WTC11 (cell line): ENCODE data around the gene RALY. TPM values are rescaled to one million over a fixed set of nuclear protein-coding genes. Genes with fewer than 3 reads are reported as not detected.

Source experiments
- ATAC-seq: fragments of 200-7000 bp; cut with Tn5 transposase; 2 replicates; pipeline ENCODE4 v1.10.0; 2021; ENCODE audit warnings: mild to moderate bottlenecking, moderate library complexity
- CTCF ChIA-PET: fragments of 300-600 bp; sonication (Branson Sonifier 250); formaldehyde crosslinking; loops from one replicate; lab custom pipeline; 2021; ENCODE audit warnings: antibody characterized with exemption; lab: Charles Lee
- POLR2A ChIA-PET: fragments of 350-600 bp; sonication (Branson Sonifier 250); formaldehyde crosslinking; loops from one replicate; lab custom pipeline; 2021; ENCODE audit warnings: antibody characterized with exemption; lab: Charles Lee
- DNase-seq: peaks from one replicate; pipeline ENCODE4 v3.0.0; 2021; ENCODE audit warnings: low spot score
- H3K27ac Mint-ChIP-seq: 2 replicates; pipeline ENCODE4 v1.8.0; 2021; ENCODE audit warnings: mixed read lengths
- H3K27me3 Mint-ChIP-seq: 2 replicates; pipeline ENCODE4 v1.8.0; 2021; ENCODE audit warnings: low read depth, mild to moderate bottlenecking, moderate library complexity, mixed read lengths
- H3K36me3 Mint-ChIP-seq: 2 replicates; pipeline ENCODE4 v1.8.0; 2021; ENCODE audit warnings: mixed read lengths
- H3K4me1 Mint-ChIP-seq: 2 replicates; pipeline ENCODE4 v1.8.0; 2022; ENCODE audit warnings: mixed read lengths
- H3K4me3 Mint-ChIP-seq: 2 replicates; pipeline ENCODE4 v1.8.0; 2021; ENCODE audit warnings: mild to moderate bottlenecking, moderate library complexity, mixed read lengths
- H3K9me3 Mint-ChIP-seq: 2 replicates; pipeline ENCODE4 v1.8.0; 2021; ENCODE audit warnings: mixed read lengths
- ATF2 ChIP-seq: sonication (generic); formaldehyde crosslinking; IDR thresholded peaks from 2 replicates; pipeline ENCODE4 v1.8.1; 2022; ENCODE audit warnings: low read depth, missing genetic modification reagents, borderline replicate concordance
- CREB1 ChIP-seq: sonication (generic); formaldehyde crosslinking; IDR thresholded peaks from 2 replicates; pipeline ENCODE4 v1.8.0; 2023; ENCODE audit warnings: mild to moderate bottlenecking, missing genetic modification reagents
- E2F1 ChIP-seq: sonication (generic); formaldehyde crosslinking; IDR thresholded peaks from 2 replicates; pipeline ENCODE4 v1.8.0; 2022; ENCODE audit warnings: mild to moderate bottlenecking, missing genetic modification reagents
- E2F5 ChIP-seq: sonication (generic); formaldehyde crosslinking; IDR thresholded peaks from 2 replicates; pipeline ENCODE4 v1.8.1; 2022; ENCODE audit warnings: mild to moderate bottlenecking, moderate library complexity, missing genetic modification reagents
- FOXP4 ChIP-seq: sonication (generic); formaldehyde crosslinking; IDR thresholded peaks from 2 replicates; pipeline ENCODE4 v1.8.0; 2022; ENCODE audit warnings: mild to moderate bottlenecking, missing genetic modification reagents
- GABPB1 ChIP-seq: sonication (generic); formaldehyde crosslinking; IDR thresholded peaks from 2 replicates; pipeline ENCODE4 v1.8.1; 2023; ENCODE audit warnings: mild to moderate bottlenecking, missing genetic modification reagents
- HMGXB4 ChIP-seq: sonication (generic); formaldehyde crosslinking; IDR thresholded peaks from 2 replicates; pipeline ENCODE4 v1.8.1; 2023; ENCODE audit warnings: mild to moderate bottlenecking, moderate library complexity, missing genetic modification reagents
- IRF2 ChIP-seq: sonication (generic); formaldehyde crosslinking; IDR thresholded peaks from 2 replicates; pipeline ENCODE4 v1.8.0; 2022; ENCODE audit warnings: low read depth, missing genetic modification reagents, borderline replicate concordance
- JAZF1 ChIP-seq: fragments of 250-450 bp; sonication (Bioruptor Pico); IDR thresholded peaks from 2 replicates; pipeline ENCODE4 v1.9.0; 2021; ENCODE audit warnings: moderate library complexity, mild to moderate bottlenecking, inconsistent platforms
- MYBL2 ChIP-seq: sonication (generic); formaldehyde crosslinking; IDR thresholded peaks from 2 replicates; pipeline ENCODE4 v1.8.1; 2023; ENCODE audit warnings: mild to moderate bottlenecking, moderate library complexity, missing genetic modification reagents
- PREB ChIP-seq: sonication (generic); formaldehyde crosslinking; IDR thresholded peaks from 2 replicates; pipeline ENCODE4 v1.8.1; 2022; ENCODE audit warnings: mild to moderate bottlenecking, missing genetic modification reagents, moderate library complexity, borderline replicate concordance
- SOX15 ChIP-seq: fragments of 250-450 bp; sonication (Bioruptor Pico); IDR thresholded peaks from 2 replicates; pipeline ENCODE4 v1.9.0; 2021; ENCODE audit warnings: mild to moderate bottlenecking
- TEAD1 ChIP-seq: sonication (generic); formaldehyde crosslinking; IDR thresholded peaks from 2 replicates; pipeline ENCODE4 v1.8.0; 2022; ENCODE audit warnings: mild to moderate bottlenecking, missing genetic modification reagents
- TP53 ChIP-seq: sonication (generic); formaldehyde crosslinking; IDR thresholded peaks from 2 replicates; pipeline ENCODE4 v1.8.1; 2023; ENCODE audit warnings: mild to moderate bottlenecking, missing genetic modification reagents
- USF1 ChIP-seq: sonication (generic); formaldehyde crosslinking; IDR thresholded peaks from 2 replicates; pipeline ENCODE4 v1.8.0; 2022; ENCODE audit warnings: mild to moderate bottlenecking, missing genetic modification reagents
- ZBTB21 ChIP-seq: sonication (generic); formaldehyde crosslinking; IDR thresholded peaks from 2 replicates; pipeline ENCODE4 v1.8.1; 2023; ENCODE audit warnings: mild to moderate bottlenecking, missing genetic modification reagents, borderline replicate concordance
- ZBTB43 ChIP-seq: sonication (generic); formaldehyde crosslinking; IDR thresholded peaks from 2 replicates; pipeline ENCODE4 v1.8.1; 2023; ENCODE audit warnings: mild to moderate bottlenecking, missing genetic modification reagents
- ZNF232 ChIP-seq: sonication (generic); formaldehyde crosslinking; IDR thresholded peaks from 2 replicates; pipeline ENCODE4 v1.8.0; 2022; ENCODE audit warnings: mild to moderate bottlenecking, missing genetic modification reagents
- ZNF512 ChIP-seq: sonication (generic); formaldehyde crosslinking; IDR thresholded peaks from 2 replicates; pipeline ENCODE4 v1.8.1; 2022; ENCODE audit warnings: missing genetic modification reagents, borderline replicate concordance
- total RNA-seq: library from RNA; stranded (reverse); gene quantifications from 3 replicates; pipeline ENCODE4 v1.2.3, GENCODE V29; 2021

RALY gene
- total RNA-seq, 1 experiment from 2014 or later = 164 TPM

GRCh38 chr20:34083137-34083536 is 89.4 kb downstream of the RALY start:
- ChIA-PET POLR2A (interaction anchor here (1.3 kb wide), 1 partner anchor 29 kb away, joined by 4 read pairs; the partner anchor contains the start of gene EIF2S2), CTCF (interaction anchor here (0.9 to 2.2 kb wide), 5 partner anchors 14 to 220 kb away, joined by 3 to 10 read pairs (median 5); no protein-coding TSS in a partner anchor)
- Mint-ChIP-seq H3K9me3 (no peaks in the 10 kb centered on the region), H3K27ac (no peak overlapping the region), H3K4me1 (no peaks in the 10 kb centered on the region), H3K36me3 (peaks cover 14% of the 10 kb centered on the region), H3K27me3 (no peaks in the 10 kb centered on the region), H3K4me3 (no peak overlapping the region)
- no peak for DNase-seq
- TF ChIP-seq TP53 (CRISPR knock-in tag) = no peak
- TF ChIP-seq FOXP4 (CRISPR knock-in tag) = no peak
- TF ChIP-seq USF1 (CRISPR knock-in tag) = no peak
- TF ChIP-seq HMGXB4 (CRISPR knock-in tag) = no peak
- no peak for TF ChIP-seq SOX15
- no peak for TF ChIP-seq ZNF232 (CRISPR knock-in tag)
- TF ChIP-seq ZBTB21 (CRISPR knock-in tag) = no peak
- no peak for TF ChIP-seq ATF2
- TF ChIP-seq PREB = no peak
- TF ChIP-seq ZBTB43 (CRISPR knock-in tag) = no peak
- TF ChIP-seq JAZF1 (CRISPR knock-in tag) = no peak
- no peak for TF ChIP-seq E2F5 (CRISPR knock-in tag)
- no peak for TF ChIP-seq CREB1 (CRISPR knock-in tag)
- no peak for TF ChIP-seq MYBL2 (CRISPR knock-in tag)
- no peak for TF ChIP-seq IRF2 (CRISPR knock-in tag)
- no peak for TF ChIP-seq GABPB1 (CRISPR knock-in tag)
- TF ChIP-seq ZNF512 (CRISPR knock-in tag) = no peak
- TF ChIP-seq E2F1 (CRISPR knock-in tag) = no peak
- TF ChIP-seq TEAD1 (CRISPR knock-in tag) = no peak
- no peak for ATAC-seq
